HG02678 (cell line): ENCODE results near the gene OSBPL2.

Source experiments
- ATAC-seq: cut with Tn5 transposase; IDR thresholded peaks from one replicate; pipeline ENCODE4 v1.9.1; 2021; ENCODE audit warnings: mild to moderate bottlenecking, moderate library complexity; ENCODE audit not compliant: unreplicated experiment

Gene OSBPL2

DNA sequence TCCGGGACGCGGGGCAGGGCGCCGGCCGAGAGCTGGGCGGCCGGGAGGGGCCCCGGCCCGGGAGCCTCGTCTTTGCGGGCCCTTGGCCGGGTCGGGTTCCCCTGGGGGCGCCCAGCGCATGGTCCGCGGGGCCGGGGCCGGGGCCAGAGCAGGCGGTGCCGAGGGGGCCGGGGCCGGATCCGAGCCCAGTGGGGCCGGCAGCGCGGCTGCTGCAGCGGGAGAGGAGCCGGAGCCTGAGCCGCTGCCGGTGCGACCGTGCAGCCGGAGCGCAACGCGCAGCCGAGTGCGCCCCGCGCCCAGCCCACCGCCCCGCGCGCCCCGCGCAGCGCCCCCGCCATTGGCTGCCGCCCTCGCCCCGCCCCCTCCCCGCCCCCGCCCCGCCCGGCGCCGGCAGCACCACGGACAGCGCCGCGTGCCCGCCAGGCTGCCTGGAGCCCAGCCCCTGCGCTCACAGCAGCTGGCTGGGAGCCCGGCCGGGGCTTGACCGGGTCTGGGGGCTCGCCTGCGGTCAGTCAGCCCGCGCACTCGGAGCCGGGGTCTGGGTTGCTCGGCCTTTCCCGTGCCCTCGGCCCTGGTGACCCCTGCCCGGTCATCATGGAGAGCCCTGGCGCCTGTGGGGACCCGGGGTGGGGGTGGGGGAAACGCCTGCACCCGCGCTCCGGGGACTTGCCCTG, 18.2 kb upstream of the OSBPL2 start, which contains the start of gene HRH3:
Gene HRH3 (minus strand): TSS at position 287 of the 674 bp plus-strand sequence. CDS start 308 bp downstream, outside the sequence.
- ATAC-seq, result no peak

DNA sequence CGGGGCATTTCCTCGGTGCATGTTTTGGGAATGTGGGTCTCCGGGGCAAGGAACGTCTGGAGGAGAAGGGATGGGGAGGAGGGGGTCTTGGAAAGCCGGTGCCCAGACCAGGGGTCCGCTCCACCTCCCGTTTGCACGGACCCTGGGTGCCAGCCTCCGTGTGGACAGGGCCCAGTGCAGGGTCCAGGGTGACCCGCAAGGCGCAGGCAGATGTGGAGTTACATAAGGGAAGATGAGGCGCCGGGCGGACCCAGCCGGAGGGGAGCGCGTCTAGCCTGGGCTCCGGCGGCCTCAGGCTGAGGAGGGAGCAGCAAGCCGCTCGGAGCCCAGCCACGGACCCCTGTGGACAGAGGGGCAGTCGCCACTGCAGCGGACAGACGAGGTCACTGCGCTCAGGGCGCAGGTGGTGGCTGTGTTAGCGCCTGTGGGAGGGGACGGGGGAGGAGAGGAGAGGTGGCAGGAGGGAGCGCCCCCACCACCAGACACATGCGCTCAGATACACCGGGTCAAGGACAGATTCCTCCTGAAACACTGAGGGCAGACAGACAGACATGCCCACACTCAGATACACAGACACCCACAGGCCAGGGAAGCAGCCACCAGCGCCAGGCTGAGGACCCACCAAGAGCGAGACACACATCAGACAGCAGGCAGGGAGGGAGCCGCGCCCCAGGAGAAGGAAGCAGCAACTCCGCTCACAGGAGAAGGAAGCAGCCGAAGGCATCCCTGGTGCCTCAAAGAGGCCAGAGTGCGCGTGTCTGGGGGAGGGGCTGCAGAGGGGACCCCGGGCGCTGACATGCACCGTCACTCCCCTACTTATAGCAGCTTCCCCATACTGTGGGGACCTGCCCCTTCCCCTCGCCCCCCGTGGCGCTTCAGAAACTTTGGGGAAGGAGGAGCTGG, 17.4 kb upstream of the OSBPL2 start:
- no peak for ATAC-seq

DNA sequence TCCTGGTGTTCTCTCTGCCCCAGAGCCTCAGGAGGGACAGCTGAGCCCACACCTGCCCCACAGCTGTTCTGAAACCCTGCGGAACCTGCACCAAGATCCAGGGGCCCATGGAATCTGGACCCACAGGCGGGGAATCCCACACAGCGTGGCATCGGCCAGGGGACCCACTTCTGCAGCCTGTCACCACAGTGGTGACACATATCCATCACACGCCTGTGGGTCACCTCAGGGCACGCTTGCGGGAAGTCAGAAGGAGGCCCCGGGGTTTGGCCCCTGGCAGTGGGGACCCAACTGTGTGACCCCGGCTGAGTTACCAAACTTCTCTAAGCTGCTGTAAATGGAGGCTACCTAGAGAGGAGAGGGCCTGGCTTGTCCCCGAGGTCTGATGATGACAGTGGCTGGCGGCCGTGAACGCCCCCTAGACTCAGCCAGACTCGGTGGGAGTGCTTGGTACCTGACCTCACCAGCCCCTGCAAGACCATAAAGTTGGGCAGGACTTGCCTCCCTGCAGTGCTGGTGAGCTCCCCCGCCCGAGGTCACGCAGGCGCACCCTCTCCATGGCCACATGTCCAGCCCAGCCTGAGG, 16.0 kb upstream of the OSBPL2 start:
- no peak for ATAC-seq

DNA sequence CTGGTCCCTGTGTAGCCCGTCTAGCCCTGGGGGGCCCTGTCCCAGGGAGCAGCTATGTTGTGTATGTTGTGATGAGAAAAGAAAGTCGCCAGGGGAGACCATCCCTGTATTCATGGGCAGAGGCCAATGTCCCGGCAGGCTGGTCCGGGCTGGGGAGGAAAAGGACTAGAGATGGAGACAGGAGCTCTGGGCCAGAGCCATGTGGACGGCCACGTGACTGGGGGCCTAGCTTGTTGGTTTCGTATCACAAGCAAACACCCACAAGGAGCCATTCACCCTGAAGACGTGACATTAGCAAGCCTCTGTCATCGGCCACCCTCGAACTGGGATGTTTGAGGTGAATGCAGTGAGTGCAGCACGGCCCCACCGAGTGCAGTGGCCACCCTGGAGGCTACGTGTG, 15.3 kb upstream of the OSBPL2 start:
- no peak for ATAC-seq

DNA sequence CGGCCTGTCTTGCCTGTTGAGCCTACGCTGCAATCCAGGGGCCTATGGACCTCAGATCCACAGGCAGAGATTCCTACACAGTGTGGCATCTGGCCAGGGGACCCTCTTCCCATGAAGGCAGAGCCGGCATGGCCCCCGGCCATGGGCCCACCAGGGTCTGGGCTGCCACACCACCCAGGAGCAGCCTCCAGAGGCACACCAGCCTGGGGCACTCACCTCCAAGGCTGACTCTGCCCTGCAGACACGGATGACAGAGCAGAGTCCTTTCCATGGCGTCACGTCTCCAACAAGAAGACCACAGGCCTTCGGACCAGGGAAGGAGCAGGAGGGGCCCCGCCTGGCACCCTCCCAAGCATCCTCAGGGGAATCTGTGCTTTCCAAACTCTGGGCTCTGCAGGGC, 14.8 kb upstream of the OSBPL2 start:
- no peak for ATAC-seq

DNA sequence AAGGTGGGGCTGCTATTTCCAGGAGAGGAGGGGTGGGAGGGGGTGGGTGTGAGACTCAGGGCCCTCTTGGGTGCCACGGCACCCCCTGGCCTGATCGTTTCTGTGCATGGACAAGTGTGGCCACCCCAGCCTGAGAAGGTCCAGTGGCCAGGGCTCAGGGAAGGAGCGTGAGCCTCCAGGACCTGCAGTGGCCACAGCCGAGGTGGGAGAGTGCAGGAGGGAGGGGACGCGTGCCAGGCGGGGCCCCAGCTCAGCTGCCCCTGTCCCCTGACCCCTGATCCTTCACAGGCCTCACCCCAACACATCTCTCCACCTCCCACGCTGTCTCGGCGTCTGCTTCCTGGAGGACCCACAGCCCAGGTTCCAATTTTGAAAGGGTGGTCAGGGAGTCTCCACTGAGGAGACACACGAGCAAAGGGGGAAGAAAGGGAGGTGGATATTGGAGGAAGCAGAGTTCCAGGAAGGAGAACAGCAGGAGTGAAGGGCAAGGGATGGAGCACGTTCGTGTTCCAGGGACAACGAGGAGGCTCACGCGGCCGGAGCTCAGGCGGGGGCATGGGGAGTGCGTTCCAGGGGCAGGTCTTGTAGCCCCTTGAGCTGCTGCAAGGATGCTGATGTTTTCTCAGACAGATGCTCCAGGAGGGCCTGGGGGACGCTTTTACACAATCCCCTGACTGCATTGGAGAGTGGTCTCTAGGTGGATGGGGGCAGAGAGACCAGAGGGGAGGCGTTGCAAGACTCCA, 14.0 kb upstream of the OSBPL2 start:
- no peak for ATAC-seq

DNA sequence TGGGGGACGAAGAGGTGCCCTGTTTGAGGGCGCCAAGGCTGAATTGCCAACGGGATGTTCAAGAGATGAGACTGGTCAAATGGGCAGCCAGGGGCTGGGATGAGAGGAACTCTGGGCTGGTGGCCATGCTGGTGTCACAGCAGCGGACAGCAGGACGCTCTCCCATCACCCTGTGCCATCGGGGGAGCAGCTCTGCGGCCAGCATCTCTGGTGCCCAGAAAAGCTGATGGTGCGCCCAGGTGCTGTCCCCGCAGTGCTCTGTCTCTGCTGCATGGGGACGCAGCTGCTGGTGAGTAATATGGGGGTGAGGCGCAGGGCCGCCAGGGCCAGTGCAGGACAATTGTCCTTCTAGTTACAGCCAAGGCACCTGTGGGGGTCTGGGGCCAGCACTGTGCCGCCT, 13.3 kb upstream of the OSBPL2 start:
- no peak for ATAC-seq

DNA sequence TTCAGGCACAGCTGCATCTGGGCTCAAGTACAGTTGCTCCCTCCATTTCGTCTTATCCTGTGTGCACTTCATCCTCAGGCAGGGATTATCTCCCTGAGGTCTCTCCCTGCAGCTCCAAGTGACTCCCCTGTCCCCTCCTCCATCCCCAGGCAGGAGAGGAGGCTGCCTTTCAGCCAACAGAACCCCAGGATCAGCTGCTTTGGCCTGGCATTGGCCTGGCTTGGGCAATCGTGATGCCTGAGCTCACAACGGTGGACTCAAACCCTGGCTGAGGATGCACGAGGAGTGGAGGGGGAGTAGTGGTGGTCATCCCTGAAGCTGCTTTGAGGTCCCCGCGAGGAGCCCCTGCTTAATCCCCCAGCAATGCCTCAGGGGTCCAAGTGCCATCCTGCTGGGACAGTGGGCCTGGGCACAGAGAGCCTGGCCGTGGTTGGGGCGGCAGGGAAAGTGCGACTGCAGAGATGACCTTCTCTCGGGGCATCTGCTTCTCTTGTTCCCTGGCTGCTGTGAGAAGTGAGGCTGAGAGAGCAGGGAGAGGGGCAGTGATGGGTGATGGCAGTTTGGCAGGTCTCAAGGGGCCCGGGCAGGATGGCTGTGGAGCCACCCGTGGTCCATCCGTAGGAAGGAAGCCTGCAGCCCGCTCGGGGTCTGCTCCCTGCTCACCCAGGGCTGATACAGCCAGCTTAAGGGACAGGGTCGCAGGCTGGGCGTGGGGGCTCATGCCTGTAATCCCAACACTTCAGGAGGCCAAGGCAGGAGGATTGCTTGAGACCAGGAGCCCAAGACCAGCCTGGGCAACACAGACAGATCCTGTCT, 12.3 kb upstream of the OSBPL2 start:
- no peak for ATAC-seq

DNA sequence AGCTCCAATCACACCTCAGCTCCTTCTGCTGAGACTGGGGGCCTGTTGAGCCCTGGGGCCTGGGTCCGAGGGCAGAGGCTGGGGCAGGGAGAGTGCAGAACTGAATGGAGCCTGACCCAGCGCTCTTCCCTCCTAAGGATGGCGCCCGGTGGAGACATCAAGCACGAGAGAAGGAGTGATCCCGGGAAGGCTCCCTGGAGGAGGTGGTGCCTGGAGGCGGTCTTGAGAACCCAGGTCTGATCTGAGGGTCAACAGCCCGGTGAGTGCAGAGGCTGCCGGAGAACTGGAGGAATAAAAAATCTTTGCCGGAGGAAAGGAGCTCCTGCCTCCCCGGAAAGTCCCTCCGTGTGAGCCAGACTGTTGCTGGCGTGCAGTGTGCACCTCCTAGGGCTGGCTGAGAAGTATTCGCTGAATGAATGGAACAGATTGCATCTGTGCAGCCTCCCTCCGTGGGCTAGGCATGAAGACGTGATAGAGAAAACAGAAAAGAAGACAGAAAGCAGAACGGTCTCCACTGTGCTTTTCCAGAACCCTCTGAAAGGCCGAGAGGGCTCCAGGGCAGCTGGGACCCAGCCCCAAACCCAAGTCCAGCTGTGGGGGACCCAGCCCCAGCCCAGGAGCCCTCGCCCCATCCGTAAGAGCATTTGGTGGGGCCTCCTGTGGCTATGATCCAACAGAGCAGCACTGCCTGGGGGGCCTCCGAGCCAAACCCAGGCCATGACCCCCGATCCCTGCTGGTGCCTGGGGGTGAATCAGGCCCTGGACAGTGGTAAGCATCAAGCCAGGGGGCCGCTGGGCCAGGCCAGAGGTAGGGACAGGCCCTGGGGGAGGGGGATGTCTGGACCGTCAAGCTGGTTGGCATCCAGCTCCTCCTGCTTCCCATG, 11.4 kb upstream of the OSBPL2 start:
- ATAC-seq, result no peak

DNA sequence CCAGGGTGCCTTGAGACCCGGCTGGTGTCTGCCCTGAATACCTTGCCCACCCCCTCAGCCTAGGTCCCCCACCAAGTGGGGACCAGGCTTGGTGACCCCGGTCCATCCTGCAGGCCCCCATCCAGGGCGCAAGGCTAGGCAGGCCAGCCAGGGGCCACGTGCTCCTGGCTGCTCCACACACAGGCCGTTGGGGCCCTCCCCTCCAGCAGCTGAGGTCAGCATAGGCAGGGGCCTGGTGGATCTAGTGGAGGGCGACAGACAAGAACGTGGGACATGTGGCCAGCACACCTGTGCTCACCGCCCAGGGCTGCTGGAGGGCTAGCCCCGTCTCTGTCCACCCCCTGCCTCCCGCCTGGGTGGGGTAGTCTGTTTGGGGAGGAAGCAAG, 10.7 kb upstream of the OSBPL2 start:
- no peak for ATAC-seq

DNA sequence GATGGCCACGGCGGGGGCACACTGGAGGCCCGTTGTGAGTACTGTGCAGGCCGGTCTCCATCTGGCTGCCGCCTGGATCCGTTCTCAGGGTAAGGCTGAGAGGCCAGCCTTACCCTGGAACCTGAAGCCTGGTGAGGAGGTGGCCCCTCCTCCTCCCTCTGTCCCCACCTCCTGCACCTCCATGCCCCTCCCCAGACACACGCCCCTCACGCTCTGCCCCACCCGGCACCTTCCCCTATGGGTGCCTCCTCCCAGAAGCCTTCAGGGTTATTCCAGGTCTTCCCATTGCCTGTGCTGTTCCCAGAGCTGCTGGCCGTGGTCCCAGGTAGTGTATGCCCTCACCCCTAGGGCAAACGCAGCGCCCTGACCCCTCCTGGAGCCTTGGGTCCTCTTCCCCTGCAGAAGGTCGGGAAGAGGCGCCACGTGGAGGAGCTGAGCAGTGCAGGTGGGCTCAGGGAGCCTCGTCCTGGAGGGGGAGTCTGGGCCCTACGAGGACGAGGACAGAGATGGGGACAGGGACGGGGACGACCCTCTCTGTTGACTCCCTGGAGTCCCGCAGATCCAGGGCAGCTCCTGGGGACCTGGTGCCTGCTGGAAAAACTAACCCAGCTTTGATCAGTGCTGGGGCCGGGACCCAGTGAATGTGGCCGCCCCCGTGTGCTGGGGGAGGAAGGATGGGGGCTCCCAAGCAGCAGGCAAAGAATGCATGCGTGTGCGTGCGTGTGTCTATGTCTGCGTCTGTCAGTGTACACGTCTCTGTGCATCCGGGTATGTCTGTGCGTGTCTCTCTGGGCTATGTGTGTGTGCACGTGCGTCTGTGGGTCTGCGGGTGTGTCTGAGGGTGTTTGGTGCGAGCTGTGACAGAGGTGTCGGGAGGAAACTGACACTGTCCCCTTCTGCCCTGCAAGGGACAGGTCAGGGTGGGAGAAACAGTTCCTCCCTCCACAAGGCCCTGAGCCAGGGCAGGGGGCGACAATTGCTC, 10.1 kb upstream of the OSBPL2 start:
- no peak for ATAC-seq

DNA sequence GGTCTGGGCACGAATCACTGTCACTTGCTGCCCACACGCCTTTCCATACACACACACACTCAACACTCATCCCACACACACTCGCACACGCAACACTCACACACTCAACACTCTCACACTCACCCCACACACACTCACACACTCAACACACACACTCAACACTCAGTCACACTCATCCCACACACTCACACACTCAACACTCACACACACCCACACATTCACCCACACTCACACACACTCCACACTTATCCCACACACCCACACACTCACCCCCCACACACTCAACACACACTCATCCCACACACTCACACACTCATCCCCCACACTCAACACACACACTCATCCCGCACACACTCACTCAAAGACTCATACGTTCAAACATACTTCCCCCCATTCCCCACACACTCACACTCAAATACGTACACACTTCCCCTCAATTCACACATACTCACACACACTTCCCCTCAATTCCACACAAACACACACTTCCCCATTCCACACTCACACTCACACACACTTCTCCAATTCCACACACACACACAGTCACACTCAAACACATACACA, 9.3 kb upstream of the OSBPL2 start:
- no peak for ATAC-seq

DNA sequence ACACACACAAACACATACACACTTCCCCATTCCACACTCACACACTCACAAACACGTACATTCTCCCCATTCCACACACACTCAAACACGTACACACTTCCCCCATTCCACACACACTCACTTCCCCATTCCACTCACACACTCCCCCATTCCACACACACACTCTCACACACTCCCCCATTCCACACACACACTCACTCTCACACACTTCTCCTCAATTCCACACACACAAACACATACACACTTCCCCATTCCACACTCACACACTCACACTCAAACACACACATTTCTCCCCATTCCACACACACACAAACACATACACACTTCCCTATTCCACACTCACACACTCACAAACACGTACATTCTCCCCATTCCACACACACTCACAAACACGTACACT, 8.7 kb upstream of the OSBPL2 start:
- no peak for ATAC-seq

DNA sequence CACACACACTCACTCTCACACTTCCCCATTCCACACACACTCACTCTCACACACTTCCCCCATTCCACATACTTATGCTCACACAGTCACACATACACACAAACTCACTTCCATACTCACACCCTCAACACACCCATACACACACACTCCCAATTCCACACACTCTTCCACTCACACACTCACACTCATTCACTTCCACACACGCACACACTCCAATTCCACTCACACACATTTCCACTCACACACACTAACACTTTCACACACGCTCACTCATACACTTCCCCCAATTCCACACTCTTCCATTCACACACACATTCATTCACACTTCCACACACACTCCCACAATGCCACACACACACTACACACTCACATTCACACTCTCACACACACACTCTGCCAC, 8.0 kb upstream of the OSBPL2 start:
- ATAC-seq, result no peak

DNA sequence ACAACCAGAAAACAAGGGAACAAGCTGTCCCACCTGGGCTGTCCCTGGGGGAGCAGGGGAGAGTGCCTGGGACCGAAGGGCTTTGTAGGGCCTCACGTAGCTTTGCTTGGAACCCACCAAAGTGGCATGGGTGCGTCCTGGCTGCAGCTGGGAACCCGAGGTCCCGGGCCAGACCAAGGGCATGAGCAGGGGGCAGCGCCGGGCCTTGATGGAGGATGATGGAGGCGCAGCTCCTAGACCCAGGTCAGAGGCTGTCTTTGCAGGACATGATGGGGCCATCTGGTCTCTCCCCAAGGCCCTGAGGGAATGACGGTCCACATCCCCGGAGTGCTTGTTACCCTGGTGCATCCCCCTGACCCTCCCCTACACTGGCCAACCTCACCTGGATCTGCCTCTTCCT, 7.6 kb upstream of the OSBPL2 start:
- ATAC-seq, result no peak

DNA sequence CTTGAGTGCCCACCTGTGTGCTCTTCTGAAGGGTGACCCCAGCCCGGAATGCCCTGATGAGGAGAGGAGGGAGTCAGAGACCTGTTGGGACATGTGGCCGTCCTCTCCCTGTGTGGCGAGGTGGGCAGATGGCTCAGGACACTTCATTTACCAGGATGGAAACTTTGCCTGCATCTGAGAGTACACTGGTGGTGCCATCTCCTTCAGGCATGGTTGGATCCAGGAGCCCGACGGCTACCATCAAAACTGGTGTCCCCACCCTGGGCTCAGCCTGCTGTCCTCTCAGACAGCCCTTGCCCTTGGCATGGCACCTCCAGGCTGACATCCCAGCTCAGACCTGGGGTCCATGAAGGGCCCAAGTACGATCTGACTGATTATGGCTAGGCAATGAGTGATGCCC, 7.0 kb upstream of the OSBPL2 start:
- ATAC-seq, result no peak

DNA sequence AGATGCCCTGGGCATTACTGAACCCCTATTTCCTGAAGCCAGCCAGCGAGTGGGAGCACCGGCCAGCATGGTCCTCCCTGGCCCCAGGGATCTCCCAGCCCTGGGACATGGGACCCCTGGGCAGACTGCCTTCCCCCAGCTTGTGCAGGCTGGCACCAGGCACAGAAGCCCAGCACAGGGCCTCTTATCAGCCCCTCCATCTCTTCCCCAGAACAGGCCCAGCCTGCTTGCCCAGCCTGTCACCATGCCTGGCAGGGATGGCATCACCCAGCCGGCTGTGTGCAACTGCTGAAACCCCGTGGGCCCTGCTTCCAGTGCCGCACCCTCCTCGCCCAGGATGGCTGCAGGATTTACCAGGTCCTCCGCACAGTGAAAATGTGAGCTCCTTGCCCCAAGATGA, 6.1 kb upstream of the OSBPL2 start:
- no peak for ATAC-seq
